H9 (cell line): ENCODE data around the gene CD300C. TPM values are rescaled to one million over a fixed set of nuclear protein-coding genes. Genes with fewer than 3 reads are reported as not detected.

Source experiments
- DNase-seq: peaks from one replicate; pipeline ENCODE4 v3.0.0-alpha.2; 2017
- H2AFZ ChIP-seq: one replicate; pipeline ENCODE4 v1.6.1; 2013; ENCODE audit warnings: mild to moderate bottlenecking, low read length, control low read depth, moderate library complexity
- H2AK5ac ChIP-seq: 2 replicates; pipeline ENCODE4 v1.6.1; 2013; ENCODE audit warnings: low read length, control low read depth, mixed read lengths; ENCODE audit not compliant: insufficient read length
- H2BK120ac ChIP-seq: one replicate; pipeline ENCODE4 v1.6.1; 2013; ENCODE audit warnings: low read depth, mild to moderate bottlenecking, low read length, control low read depth, inconsistent platforms; ENCODE audit not compliant: poor library complexity, severe bottlenecking
- H2BK12ac ChIP-seq: 2 replicates; pipeline ENCODE4 v1.6.1; 2013; ENCODE audit warnings: low read length, control low read depth, mixed read lengths, low read depth; ENCODE audit not compliant: insufficient read length
- H2BK15ac ChIP-seq: 2 replicates; pipeline ENCODE4 v1.6.1; 2013; ENCODE audit warnings: low read depth, low read length, control low read depth
- H2BK20ac ChIP-seq: one replicate; pipeline ENCODE4 v1.6.1; 2013; ENCODE audit warnings: low read depth, mild to moderate bottlenecking, low read length, control low read depth, inconsistent platforms; ENCODE audit not compliant: poor library complexity, severe bottlenecking
- H2BK5ac ChIP-seq: 2 replicates; pipeline ENCODE4 v1.6.1; 2013; ENCODE audit warnings: low read length, control low read depth, mixed read lengths; ENCODE audit not compliant: insufficient read length
- H3K14ac ChIP-seq: 2 replicates; pipeline ENCODE4 v1.6.1; 2013; ENCODE audit warnings: low read length, control low read depth; ENCODE audit not compliant: insufficient read depth
- H3K18ac ChIP-seq: 2 replicates; pipeline ENCODE4 v1.6.1; 2013; ENCODE audit warnings: low read depth, mild to moderate bottlenecking, mixed read lengths, low read length, control low read depth; ENCODE audit not compliant: insufficient read length
- H3K23ac ChIP-seq: 2 replicates; pipeline ENCODE4 v1.6.1; 2013; ENCODE audit warnings: low read length, control low read depth, mixed read lengths, low read depth; ENCODE audit not compliant: insufficient read length
- H3K23me2 ChIP-seq: 2 replicates; pipeline ENCODE4 v1.6.1; 2013; ENCODE audit warnings: low read depth, mild to moderate bottlenecking, mixed read lengths, low read length, control low read depth; ENCODE audit not compliant: insufficient read length, poor library complexity, severe bottlenecking
- H3K27ac ChIP-seq: 2 replicates; pipeline ENCODE4 v1.5.1; 2013; ENCODE audit warnings: low read length, control low read depth, mixed read lengths, low read depth; ENCODE audit not compliant: insufficient read length
- H3K27me3 ChIP-seq: 2 replicates; pipeline ENCODE4 v1.6.1; 2013; ENCODE audit warnings: low read length, control low read depth, inconsistent platforms; ENCODE audit not compliant: insufficient read depth
- H3K4ac ChIP-seq: 2 replicates; pipeline ENCODE4 v1.6.1; 2013; ENCODE audit warnings: low read depth, mild to moderate bottlenecking, control low read depth, inconsistent platforms, low read length, moderate library complexity
- H3K4me1 ChIP-seq: 2 replicates; pipeline ENCODE4 v1.6.1; 2013; ENCODE audit warnings: low read length, control low read depth, inconsistent platforms; ENCODE audit not compliant: insufficient read depth
- H3K4me2 ChIP-seq: 2 replicates; pipeline ENCODE4 v1.6.1; 2013; ENCODE audit warnings: low read length, control low read depth, mixed read lengths; ENCODE audit not compliant: insufficient read length, insufficient read depth
- H3K56ac ChIP-seq: 2 replicates; pipeline ENCODE4 v1.6.1; 2013; ENCODE audit warnings: low read depth, mild to moderate bottlenecking, mixed read lengths, low read length, control low read depth; ENCODE audit not compliant: insufficient read length
- H3K79me1 ChIP-seq: 2 replicates; pipeline ENCODE4 v1.6.1; 2013; ENCODE audit warnings: low read depth, mild to moderate bottlenecking, moderate library complexity, low read length, control low read depth, inconsistent platforms; ENCODE audit not compliant: insufficient read depth, poor library complexity, severe bottlenecking
- H3K79me2 ChIP-seq: 2 replicates; pipeline ENCODE4 v1.6.1; 2013; ENCODE audit warnings: low read length, control low read depth, inconsistent platforms; ENCODE audit not compliant: insufficient read depth
- H3K9ac ChIP-seq: 2 replicates; pipeline ENCODE4 v1.6.1; 2013; ENCODE audit warnings: low read length, control low read depth, mixed read lengths; ENCODE audit not compliant: insufficient read length; ENCODE audit errors: extremely low read depth
- H3K9me3 ChIP-seq: one replicate; pipeline ENCODE4 v1.6.1; 2013; ENCODE audit warnings: low read depth, low read length, inconsistent platforms; ENCODE audit not compliant: control insufficient read depth
- H3T11ph ChIP-seq: one replicate; pipeline ENCODE4 v1.6.1; 2013; ENCODE audit warnings: mild to moderate bottlenecking, low read length, control low read depth, inconsistent platforms
- H4K20me1 ChIP-seq: one replicate; pipeline ENCODE4 v1.6.1; 2013; ENCODE audit not compliant: control insufficient read depth, insufficient read length, insufficient read depth
- H4K5ac ChIP-seq: 2 replicates; pipeline ENCODE4 v1.6.1; 2013; ENCODE audit warnings: low read depth, mild to moderate bottlenecking, mixed read lengths, low read length, control low read depth; ENCODE audit not compliant: insufficient read length
- H4K8ac ChIP-seq: replicated peaks from 2 replicates; pipeline ENCODE4 v1.6.1; 2013; ENCODE audit warnings: low read length, control low read depth, mixed read lengths, low read depth; ENCODE audit not compliant: insufficient read length
- H4K91ac ChIP-seq: 2 replicates; pipeline ENCODE4 v1.6.1; 2013; ENCODE audit warnings: low read depth, mild to moderate bottlenecking, moderate library complexity, mixed read lengths, low read length, control low read depth; ENCODE audit not compliant: insufficient read length
- H3K27ac Mint-ChIP-seq, 3 experiments: 2 replicates in 2 of 3; 3 replicates in 1 of 3; pipeline ENCODE4 v1.8.0; 2020 to 2021; ENCODE audit warnings: mixed read lengths in 3 of 3, mild to moderate bottlenecking in 1 of 3, moderate library complexity in 1 of 3
- H3K27me3 Mint-ChIP-seq: 2 replicates; pipeline ENCODE4 v1.8.0; 2021; ENCODE audit warnings: low read depth, mild to moderate bottlenecking, moderate library complexity, mixed read lengths
- H3K36me3 Mint-ChIP-seq, 3 experiments: 2 replicates in 2 of 3; 3 replicates in 1 of 3; pipeline ENCODE4 v1.8.0; 2020 to 2021; ENCODE audit warnings: low read depth in 3 of 3, mixed read lengths in 3 of 3; ENCODE audit not compliant: insufficient read depth in 1 of 3
- H3K4me1 Mint-ChIP-seq, 2 experiments: 2 replicates each; pipeline ENCODE4 v1.8.0; 2020; ENCODE audit warnings: mixed read lengths in 2 of 2
- H3K4me3 Mint-ChIP-seq, 2 experiments: 2 replicates in 1 of 2; 3 replicates in 1 of 2; pipeline ENCODE4 v1.8.0; 2020 to 2021; ENCODE audit warnings: mild to moderate bottlenecking in 2 of 2, mixed read lengths in 2 of 2, moderate library complexity in 1 of 2
- H3K9me3 Mint-ChIP-seq, 2 experiments: 2 replicates in 1 of 2; 3 replicates in 1 of 2; pipeline ENCODE4 v1.8.0; 2020; ENCODE audit warnings: mild to moderate bottlenecking in 2 of 2, mixed read lengths in 2 of 2, moderate library complexity in 1 of 2
- CTCF ChIP-seq: fragments of 200-600 bp; sonication (generic); conservative IDR thresholded peaks from 3 replicates; pipeline ENCODE4 v1.8.0; 2021; ENCODE audit warnings: antibody characterized with exemption, mild to moderate bottlenecking
- WGBS: extraction: QIAGEN DNeasy Blood & Tissue Kit; methylation state at CpG from one replicate; pipeline ENCODE4 v1.1.7; 2013; ENCODE audit warnings: missing lambda C conversion rate, low lambda C conversion rate, mixed read lengths; ENCODE audit not compliant: insufficient read length; ENCODE audit errors: extremely low coverage; 5-methylcytosine and 5-hydroxymethylcytosine counted together
- total RNA-seq: library from RNA; stranded (reverse); gene quantifications from 2 replicates; pipeline ENCODE4 v1.2.1, GENCODE V29; 2021

The CD300C gene
- total RNA-seq, 1 experiment from 2014 or later = not detected

GRCh38 chr17:74542166-74542565 is 3.7 kb downstream of the CD300C start:
- Histone ChIP-seq H2AK5ac (no peak overlapping the region), H2BK120ac (no peak overlapping the region), H3K4me2 (no peak overlapping the region), H3K23me2 (no peaks in the 10 kb centered on the region), H4K8ac (no peak overlapping the region), H3K4ac (no peak overlapping the region), H3K14ac (no peak overlapping the region), H3K79me2 (no peaks in the 10 kb centered on the region), H3K23ac (no peak overlapping the region), H3K18ac (no peak overlapping the region), H4K20me1 (no peaks in the 10 kb centered on the region), H3K4me1 (no peaks in the 10 kb centered on the region), H3K9me3 (no peaks in the 10 kb centered on the region), H2BK12ac (no peak overlapping the region), H3K27me3 (no peaks in the 10 kb centered on the region), H4K5ac (no peak overlapping the region), H4K91ac (no peak overlapping the region), H3K27ac (no peak overlapping the region), H2BK5ac (no peak overlapping the region), H2AFZ (no peak overlapping the region), H3K56ac (no peak overlapping the region), H3T11ph (no peak overlapping the region), H3K9ac (no peak overlapping the region), H3K79me1 (no peaks in the 10 kb centered on the region), H2BK20ac (no peak overlapping the region), H2BK15ac (no peak overlapping the region)
- no peak for TF ChIP-seq CTCF
- Mint-ChIP-seq H3K27me3 (peaks cover 38% of the 10 kb centered on the region), H3K9me3 (peaks cover 0 to 2% of the 10 kb centered on the region in 2 experiments; a peak in 1 of 5 replicates), H3K4me3 (no peak overlapping the region), H3K36me3 (no peaks in the 10 kb centered on the region), H3K4me1 (no peaks in the 10 kb centered on the region), H3K27ac (no peak overlapping the region)
- no CpG with 5 or more reads among the region's 5 CpGs for WGBS
- no peak for DNase-seq
